Neural cell (in vitro differentiated cells): ENCODE results near the gene SESN1.

Source experiments
- CTCF ChIP-seq: fragments of 450-650 bp; IDR thresholded peaks from 2 replicates; pipeline ENCODE4 v1.5.1; 2014; ENCODE audit warnings: antibody characterized with exemption, mild to moderate bottlenecking, moderate library complexity; ENCODE audit not compliant: poor library complexity, severe bottlenecking
- RAD21 ChIP-seq: fragments of 450-650 bp; conservative IDR thresholded peaks from 2 replicates; pipeline ENCODE4 v1.6.1; 2014; ENCODE audit warnings: antibody characterized with exemption, mild to moderate bottlenecking, moderate library complexity

- TF ChIP-seq CTCF (no peak), RAD21 (no peak)
Observed at GRCh38 chr6:109034526-109034925, 60.1 kb downstream of the SESN1 start.
